DLD1 (cell line): ENCODE data around the gene C9orf72.
"Not testable (repeated sequence)": the region's sequence is repeated elsewhere in the genome, so short reads cannot be mapped to it uniquely, and the experiment has no call there.

Experiments used
- in situ Hi-C: cut with HindIII; loops from 2 replicates; pipeline ENCODE4 v1.10.0; 2017; ENCODE audit warnings: low sequenced_read_pairs

C9orf72 gene

GRCh38 chr9:27519466-27520465 is 53.5 kb downstream of the C9orf72 start:
- in situ Hi-C loops = loop anchor here (10.0 kb wide), 1 partner anchor 185 kb away; no protein-coding TSS in a partner anchor

DNA sequence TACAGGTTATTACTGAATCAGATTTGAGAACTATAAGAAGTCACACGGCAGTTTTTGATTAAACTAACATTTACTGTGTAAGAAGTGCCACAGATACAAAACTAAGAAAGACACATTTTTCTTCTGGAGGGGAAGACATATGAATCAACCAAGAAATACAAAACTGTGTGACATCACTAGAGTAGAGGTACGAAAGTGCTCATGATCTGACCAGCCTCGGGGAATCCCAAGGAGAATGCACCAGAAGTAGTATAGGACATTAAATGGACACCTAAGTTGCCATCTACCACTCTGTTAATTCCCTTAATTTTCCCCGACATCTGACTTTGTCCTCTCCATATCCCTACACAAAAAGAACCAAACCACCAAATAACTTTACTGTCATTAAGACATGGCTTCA is 54.5 kb downstream of the C9orf72 start:
- in situ Hi-C loops = loop anchor here (10.0 kb wide), 1 partner anchor 184 kb away; no protein-coding TSS in a partner anchor

DNA sequence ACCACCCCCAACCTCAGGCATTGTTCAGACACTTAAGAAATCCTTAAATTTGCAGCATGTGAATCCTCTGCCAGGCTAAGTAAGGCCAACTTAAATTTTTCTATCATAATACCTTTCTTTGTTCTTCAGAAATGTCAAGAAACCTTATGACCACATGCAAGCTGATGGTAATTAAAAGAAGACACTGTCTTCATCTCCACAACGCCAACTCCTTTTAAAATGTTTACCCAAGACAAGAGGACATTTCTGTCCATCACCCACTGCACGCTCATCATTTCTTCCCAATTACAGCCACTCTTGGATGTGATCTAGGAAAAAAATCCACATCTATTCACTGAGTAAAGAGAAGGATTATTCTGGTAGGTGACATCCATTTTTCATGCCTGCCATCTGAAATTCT is 55.3 kb downstream of the C9orf72 start:
- in situ Hi-C loops = loop anchor here (10.0 kb wide), 1 partner anchor 183 kb away; no protein-coding TSS in a partner anchor

- in situ Hi-C loops = loop anchor here (10.0 kb wide), 1 partner anchor 180 kb away; no protein-coding TSS in a partner anchor
Measured at GRCh38 chr9:27514551-27514950, 58.7 kb downstream of the C9orf72 start.

- in situ Hi-C loops = loop anchor here (10.0 kb wide), 1 partner anchor 177 kb away; no protein-coding TSS in a partner anchor
Measured at GRCh38 chr9:27511771-27512170, 61.5 kb downstream of the C9orf72 start.

DNA sequence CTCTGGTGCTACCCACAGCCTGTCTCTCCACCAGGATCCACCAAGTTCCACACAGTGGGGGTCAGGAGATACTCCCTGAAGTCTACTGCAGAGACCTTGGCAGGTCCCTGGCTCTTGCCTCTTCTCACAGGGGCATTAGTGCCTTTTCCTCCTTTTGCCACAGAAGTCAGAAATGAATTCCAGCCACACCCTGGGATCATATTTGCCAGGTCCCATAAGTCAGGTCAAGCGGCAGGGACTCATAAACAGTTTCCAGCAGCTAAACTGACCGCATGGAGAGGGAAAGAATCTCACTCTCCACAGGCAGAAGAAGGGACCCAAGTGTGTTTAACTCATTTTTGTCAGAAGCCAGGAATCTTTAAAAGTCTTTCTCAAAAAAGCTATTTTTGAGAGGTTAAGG is 62.5 kb downstream of the C9orf72 start:
- in situ Hi-C loops = loop anchor here (10.0 kb wide), 1 partner anchor 176 kb away; no protein-coding TSS in a partner anchor

- in situ Hi-C loops = no loop called here
Measured at GRCh38 chr9:27506981-27507380, 66.3 kb downstream of the C9orf72 start.

GRCh38 chr9:27505744-27506161 is 67.5 kb downstream of the C9orf72 start:
- in situ Hi-C loops = no loop called here

- in situ Hi-C loops = no loop called here
Measured at GRCh38 chr9:27504259-27504658, 69.0 kb downstream of the C9orf72 start.

DNA sequence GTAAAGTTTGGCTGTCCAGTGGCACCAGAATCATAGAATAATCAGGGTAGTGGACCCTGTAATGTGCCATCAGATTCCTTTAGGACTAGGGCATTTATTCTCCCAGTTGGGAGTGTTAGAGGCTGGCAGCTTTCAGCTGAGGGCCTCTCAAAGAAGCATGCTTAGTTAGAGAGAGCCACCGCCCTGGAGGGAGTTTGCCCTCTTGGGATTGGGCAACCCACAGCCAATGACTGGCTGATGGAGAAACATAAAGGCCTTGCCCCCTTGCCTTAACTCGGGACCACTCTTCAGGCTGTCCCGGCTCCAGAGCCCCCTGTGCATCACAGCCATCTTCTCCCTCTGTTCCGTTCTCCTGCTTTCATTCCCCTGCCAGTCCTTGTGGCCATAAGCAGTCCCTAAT is 69.7 kb downstream of the C9orf72 start:
- in situ Hi-C loops = no loop called here

DNA sequence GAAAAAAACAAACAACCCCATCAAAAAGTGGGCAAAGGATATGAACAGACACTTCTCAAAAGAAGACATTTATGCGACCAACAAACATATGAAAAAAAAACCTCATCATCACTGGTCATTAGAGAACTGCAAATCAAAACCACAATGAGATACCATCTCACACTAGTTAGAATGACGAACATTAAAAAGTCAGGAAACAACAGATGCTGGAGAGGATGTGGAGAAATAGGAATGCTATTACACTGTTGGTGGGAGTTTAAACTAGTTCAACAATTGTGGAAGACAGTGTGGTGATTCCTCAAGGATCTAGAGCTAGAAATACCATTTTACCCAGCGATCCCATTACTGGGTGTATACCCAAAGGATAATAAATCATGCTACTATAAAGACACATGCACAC is 72.4 kb downstream of the C9orf72 start:
- in situ Hi-C loops = not testable (repeated sequence)

GRCh38 chr9:27499451-27499850 is 73.8 kb downstream of the C9orf72 start:
- in situ Hi-C loops = no loop called here

GRCh38 chr9:27497883-27498417 is 75.3 kb downstream of the C9orf72 start:
- in situ Hi-C loops = no loop called here
